GM23338 (cell line): ENCODE measurements around the gene ERMP1. TPM values are rescaled to one million over a fixed set of nuclear protein-coding genes. Genes with fewer than 3 reads are reported as not detected.

Experiments
- ATAC-seq: fragments of 200-7000 bp; cut with Tn5 transposase; 3 replicates; pipeline ENCODE4 v1.9.1; 2020
- DNase-seq: peaks from one replicate; pipeline ENCODE4 v3.0.0-alpha.2; 2015; ENCODE audit warnings: low spot score
- H2AFZ ChIP-seq: fragments of 200-600 bp; sonication (generic); 2 replicates; pipeline ENCODE4 v1.8.0; 2016; ENCODE audit warnings: antibody characterized with exemption, mild to moderate bottlenecking, moderate library complexity
- H3F3A ChIP-seq: fragments of 200-600 bp; sonication (generic); replicated peaks from 2 replicates; pipeline ENCODE4 v1.8.0; 2017; ENCODE audit warnings: antibody characterized with exemption, mixed run types, low read depth
- H3K27ac ChIP-seq: fragments of 200-600 bp; sonication (generic); 2 replicates; pipeline ENCODE4 v1.6.1; 2016; ENCODE audit warnings: low read depth
- H3K27me3 ChIP-seq: fragments of 200-600 bp; sonication (generic); 2 replicates; pipeline ENCODE4 v1.8.0; 2016; ENCODE audit warnings: mild to moderate bottlenecking, mixed run types, moderate library complexity; ENCODE audit not compliant: insufficient read depth
- H3K36me3 ChIP-seq: fragments of 200-600 bp; sonication (generic); 2 replicates; pipeline ENCODE4 v1.8.0; 2016; ENCODE audit warnings: mild to moderate bottlenecking; ENCODE audit not compliant: insufficient read depth
- H3K4me1 ChIP-seq: fragments of 200-600 bp; sonication (generic); 2 replicates; pipeline ENCODE4 v1.8.0; 2016; ENCODE audit warnings: mild to moderate bottlenecking, moderate library complexity; ENCODE audit not compliant: insufficient read depth
- H3K4me2 ChIP-seq: fragments of 200-600 bp; sonication (generic); 2 replicates; pipeline ENCODE4 v1.7.1; 2017; ENCODE audit warnings: mixed run types
- H3K4me3 ChIP-seq: fragments of 200-600 bp; sonication (generic); 2 replicates; pipeline ENCODE4 v1.6.1; 2016; ENCODE audit warnings: mixed run types
- H3K79me2 ChIP-seq: fragments of 200-600 bp; sonication (generic); replicated peaks from 2 replicates; pipeline ENCODE4 v1.8.0; 2017; ENCODE audit warnings: mild to moderate bottlenecking; ENCODE audit not compliant: insufficient read depth
- H3K9me2 ChIP-seq: fragments of 200-600 bp; sonication (generic); 2 replicates; pipeline ENCODE4 v1.8.0; 2017; ENCODE audit not compliant: insufficient read depth
- H4K20me1 ChIP-seq: fragments of 200-600 bp; sonication (generic); replicated peaks from 2 replicates; pipeline ENCODE4 v1.8.0; 2017; ENCODE audit warnings: mild to moderate bottlenecking; ENCODE audit not compliant: insufficient read depth
- H3K27ac Mint-ChIP-seq: 2 replicates; pipeline ENCODE4 v1.8.0; 2020; ENCODE audit warnings: inconsistent platforms, mild to moderate bottlenecking, moderate library complexity, mixed read lengths
- H3K27me3 Mint-ChIP-seq: 3 replicates; pipeline ENCODE4 v1.8.0; 2022; ENCODE audit warnings: low read depth, mild to moderate bottlenecking, moderate library complexity, mixed read lengths, inconsistent platforms; ENCODE audit not compliant: insufficient read depth, poor library complexity
- H3K36me3 Mint-ChIP-seq: 3 replicates; pipeline ENCODE4 v1.8.0; 2021; ENCODE audit warnings: low read depth, mild to moderate bottlenecking, inconsistent platforms, moderate library complexity, mixed read lengths
- H3K4me1 Mint-ChIP-seq: 3 replicates; pipeline ENCODE4 v1.8.0; 2020; ENCODE audit warnings: mild to moderate bottlenecking, inconsistent platforms, mixed read lengths
- H3K4me3 Mint-ChIP-seq: 3 replicates; pipeline ENCODE4 v1.8.0; 2021; ENCODE audit warnings: moderate library complexity, mild to moderate bottlenecking, inconsistent platforms, mixed read lengths
- H3K9me3 Mint-ChIP-seq: 3 replicates; pipeline ENCODE4 v1.8.0; 2020; ENCODE audit warnings: moderate library complexity, mild to moderate bottlenecking, inconsistent platforms, mixed read lengths
- EZH2 ChIP-seq: fragments of 200-600 bp; sonication (generic); IDR thresholded peaks from one replicate; pipeline ENCODE4 v1.8.0; 2017; ENCODE audit warnings: antibody characterized with exemption, mild to moderate bottlenecking, low read depth; ENCODE audit not compliant: unreplicated experiment
- EZH2phosphoT487 ChIP-seq: fragments of 200-600 bp; sonication (generic); IDR thresholded peaks from one replicate; pipeline ENCODE4 v1.8.1; 2018; ENCODE audit warnings: antibody characterized with exemption; ENCODE audit not compliant: unreplicated experiment
- JUNB ChIP-seq: IDR thresholded peaks from one replicate; pipeline ENCODE4 v1.6.1; 2016; ENCODE audit warnings: antibody characterized with exemption; ENCODE audit not compliant: unreplicated experiment
- NANOG ChIP-seq: IDR thresholded peaks from 2 replicates; pipeline ENCODE4 v1.6.1; 2016; ENCODE audit warnings: antibody characterized with exemption, borderline replicate concordance
- ZNF114 ChIP-seq: fragments of 250-450 bp; sonication (Bioruptor Pico); IDR thresholded peaks from 2 replicates; pipeline ENCODE4 v1.5.0; 2020; ENCODE audit warnings: mild to moderate bottlenecking, moderate library complexity
- ZNF331 ChIP-seq: fragments of 250-450 bp; sonication (Bioruptor Pico); IDR thresholded peaks from 2 replicates; pipeline ENCODE4 v1.5.0; 2020; ENCODE audit warnings: low read depth, mild to moderate bottlenecking, moderate library complexity
- ZNF462 ChIP-seq: fragments of 250-450 bp; sonication (Bioruptor Pico); IDR thresholded peaks from 2 replicates; pipeline ENCODE4 v1.5.0; 2020; ENCODE audit warnings: mild to moderate bottlenecking, moderate library complexity
- polyA plus RNA-seq: library from polyadenylated mRNA; unstranded; fragments of >200 nt; fragmentation: Nextera tagmentation; extraction: Ambion mirVana; gene quantifications from 2 replicates; pipeline ENCODE4 v1.2.1, GENCODE V29; 2016
- total RNA-seq: library from RNA; depleted of rRNA; stranded (reverse); fragments of >200 nt; shearing (Covaris generic); gene quantifications from 2 replicates; pipeline ENCODE4 v1.2.3, GENCODE V29; 2014
- TF ChIP-seq, protein P1 (sequence below): IDR thresholded peaks from 2 replicates; pipeline ENCODE4 v1.6.1; 2016; ENCODE audit warnings: antibody characterized with exemption

Gene ERMP1
- total and polyA plus RNA-seq, 2 experiments from 2014 or later = 5.3 to 23.4 TPM

- TF ChIP-seq, protein P1, sequence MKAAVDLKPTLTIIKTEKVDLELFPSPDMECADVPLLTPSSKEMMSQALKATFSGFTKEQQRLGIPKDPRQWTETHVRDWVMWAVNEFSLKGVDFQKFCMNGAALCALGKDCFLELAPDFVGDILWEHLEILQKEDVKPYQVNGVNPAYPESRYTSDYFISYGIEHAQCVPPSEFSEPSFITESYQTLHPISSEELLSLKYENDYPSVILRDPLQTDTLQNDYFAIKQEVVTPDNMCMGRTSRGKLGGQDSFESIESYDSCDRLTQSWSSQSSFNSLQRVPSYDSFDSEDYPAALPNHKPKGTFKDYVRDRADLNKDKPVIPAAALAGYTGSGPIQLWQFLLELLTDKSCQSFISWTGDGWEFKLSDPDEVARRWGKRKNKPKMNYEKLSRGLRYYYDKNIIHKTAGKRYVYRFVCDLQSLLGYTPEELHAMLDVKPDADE = no peak
- TF ChIP-seq ZNF114 (CRISPR knock-in tag) (no peak), EZH2 (no peak), NANOG (no peak)
Measured at GRCh38 chr9:5750569-5750968, 82.3 kb downstream of the ERMP1 start (continued).

DNA sequence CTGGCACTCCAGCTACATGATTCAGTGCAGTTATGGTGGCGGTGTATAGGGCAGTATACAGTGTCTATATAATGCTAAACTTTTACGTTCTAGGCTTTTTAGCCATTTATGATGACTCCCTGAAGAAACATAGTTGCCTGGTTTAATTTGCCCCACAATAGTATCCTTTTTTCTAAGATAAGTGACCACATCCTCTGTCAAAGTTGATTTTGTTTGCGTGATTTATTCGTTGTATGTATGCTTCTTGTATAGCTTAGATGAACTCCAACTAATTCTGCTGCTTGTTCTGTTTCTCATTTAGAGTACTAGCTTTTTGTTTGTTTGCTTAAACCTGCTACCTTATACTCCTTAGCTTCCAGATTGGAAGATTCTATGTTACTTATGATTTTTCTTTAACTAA is 83.6 kb downstream of the ERMP1 start:
- no peak for TF ChIP-seq EZH2
- TF ChIP-seq ZNF331 (CRISPR knock-in tag) = no peak
- no peak for TF ChIP-seq JUNB
- TF ChIP-seq EZH2phosphoT487 = no peak
- no peak for TF ChIP-seq ZNF462
- Mint-ChIP-seq H3K27me3 (no peaks in the 10 kb centered on the region), H3K27ac (no peak overlapping the region), H3K4me3 (no peak overlapping the region), H3K4me1 (no peaks in the 10 kb centered on the region), H3K9me3 (no peaks in the 10 kb centered on the region), H3K36me3 (peaks cover 25% of the 10 kb centered on the region)
- DNase-seq (no peak), ATAC-seq (no peak)
- Histone ChIP-seq H3K27ac (no peak overlapping the region), H3K27me3 (no peaks in the 10 kb centered on the region), H2AFZ (no peak overlapping the region), H3K36me3 (no peaks in the 10 kb centered on the region), H3K9me2 (no peaks in the 10 kb centered on the region), H3K4me2 (no peak overlapping the region), H3K4me3 (no peak overlapping the region), H3K4me1 (no peaks in the 10 kb centered on the region), H3K79me2 (no peaks in the 10 kb centered on the region), H3F3A (no peaks in the 10 kb centered on the region), H4K20me1 (no peaks in the 10 kb centered on the region)
